Stimulated activated CD4-positive, alpha-beta T cell treated with anti-CD3 and anti-CD28 coated beads, Interleukin-12 subunit alpha, Interleukin-12 subunit beta, amount 100 ng/mL, for 4 hours (primary cell): ENCODE measurements around the gene ASAP2.

ENCODE experiments used
- DNase-seq: peaks from one replicate; pipeline ENCODE4 v3.0.0-alpha.2; 2020

ASAP2 gene

GRCh38 chr2:9410108-9410507 lies 203.5 kb downstream of the ASAP2 start:
- DNase-seq: no peak

DNA sequence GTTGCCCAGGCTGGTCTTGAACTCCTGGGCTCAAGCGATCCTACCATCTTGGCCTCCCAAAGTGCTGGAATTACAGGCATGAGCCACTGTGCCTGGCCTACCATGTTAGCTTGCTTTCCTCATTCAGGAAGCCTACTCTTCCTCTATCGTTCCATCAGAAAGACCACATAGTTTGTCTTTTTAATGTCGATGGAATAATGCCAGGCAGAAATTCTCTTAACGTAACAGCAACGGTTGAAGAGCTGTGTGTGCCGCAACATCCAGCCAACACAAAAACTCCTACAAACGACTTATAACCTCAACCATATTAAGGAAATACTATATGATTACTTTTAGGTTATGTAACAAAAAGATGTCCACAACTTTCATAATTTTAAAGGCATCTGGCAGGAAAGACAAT lies 206.2 kb downstream of the ASAP2 start:
- no peak for DNase-seq

DNA sequence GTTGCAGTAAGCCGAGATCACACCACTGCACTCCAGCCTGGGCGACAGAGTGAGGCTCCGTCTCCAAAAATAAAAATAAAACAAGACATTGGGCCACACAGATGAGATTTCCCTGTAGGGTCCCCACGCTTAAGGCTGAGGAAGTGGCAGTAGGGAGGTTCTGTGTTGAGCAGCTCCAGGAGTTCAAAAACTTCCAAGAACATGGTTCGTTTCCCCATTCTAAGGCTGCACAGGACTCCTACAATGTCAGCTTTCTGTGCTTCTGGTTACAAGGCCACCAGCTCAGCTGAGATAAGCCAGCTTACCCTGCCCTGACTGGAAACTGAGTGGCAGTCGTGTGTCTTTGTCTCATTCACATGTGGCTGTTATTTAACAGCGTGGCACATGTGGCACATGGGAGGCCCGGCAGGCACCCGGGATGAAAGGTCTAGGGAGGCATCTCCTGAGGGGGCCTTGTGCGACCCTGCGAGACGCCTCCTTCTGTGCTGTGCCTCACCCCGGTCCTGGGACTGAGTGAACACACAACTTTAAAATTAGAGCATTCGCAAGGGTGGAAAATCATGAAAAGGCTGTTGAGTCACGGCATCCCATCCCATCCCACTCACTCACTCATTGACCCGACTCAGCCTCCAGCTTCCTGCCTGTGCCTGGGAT lies 209.0 kb downstream of the ASAP2 start:
- DNase-seq: no peak

DNA sequence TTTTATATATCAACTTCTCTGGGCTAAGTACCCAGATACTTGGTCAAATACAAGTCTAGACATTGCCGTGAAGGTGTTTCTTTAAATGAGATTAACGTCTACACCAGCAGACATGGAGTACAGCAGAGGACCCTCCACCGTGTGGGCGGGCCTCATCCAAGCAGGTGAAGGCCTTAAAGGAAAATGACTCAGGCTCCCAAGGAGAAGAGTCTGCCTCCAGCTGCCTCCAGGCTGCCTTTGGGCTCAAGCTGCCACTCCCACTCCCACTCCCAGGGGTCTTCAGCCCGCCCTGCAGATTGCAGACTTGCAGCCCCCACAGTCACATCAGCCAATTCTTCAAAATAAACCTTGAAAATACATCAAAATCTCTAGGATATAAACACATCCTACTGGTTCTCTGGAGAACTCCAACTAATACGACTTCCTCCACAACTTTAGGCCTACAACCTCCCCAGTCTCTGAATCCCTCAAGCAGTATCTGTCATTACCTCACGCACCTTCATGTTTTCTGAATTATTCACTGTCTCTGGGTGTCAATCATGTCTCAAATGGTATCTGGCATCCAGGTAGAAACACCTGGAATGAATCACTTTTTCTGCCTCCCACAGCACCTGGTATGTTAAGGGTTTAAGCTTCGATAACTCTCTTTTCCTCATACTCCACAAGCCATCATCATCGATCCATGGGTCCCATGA lies 209.8 kb downstream of the ASAP2 start:
- no peak for DNase-seq

- DNase-seq: no peak
Observed at GRCh38 chr2:9416962-9417316, 210.3 kb downstream of the ASAP2 start.

GRCh38 chr2:9417725-9418124 lies 211.1 kb downstream of the ASAP2 start:
- no peak for DNase-seq

DNA sequence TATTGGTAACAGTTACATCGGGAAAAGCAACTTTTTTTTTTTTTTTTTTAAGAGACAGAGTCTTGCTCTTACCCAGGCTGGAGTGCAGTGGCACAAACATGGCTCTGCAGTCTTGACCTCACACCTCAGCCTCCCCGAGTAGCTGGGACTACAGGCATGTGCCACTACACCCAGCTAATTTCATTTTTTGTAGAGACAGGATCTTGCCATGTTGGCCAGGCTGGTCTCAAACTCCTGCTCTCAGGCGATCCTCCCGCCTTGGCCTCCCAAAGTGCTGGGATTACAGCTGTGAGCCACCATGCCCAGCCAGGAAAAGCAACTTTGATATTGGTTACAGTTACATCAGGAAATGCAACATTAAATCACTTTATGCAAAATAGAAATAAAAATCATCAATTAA lies 212.1 kb downstream of the ASAP2 start:
- DNase-seq: no peak

GRCh38 chr2:9419541-9419940 lies 212.9 kb downstream of the ASAP2 start:
- no peak for DNase-seq

DNA sequence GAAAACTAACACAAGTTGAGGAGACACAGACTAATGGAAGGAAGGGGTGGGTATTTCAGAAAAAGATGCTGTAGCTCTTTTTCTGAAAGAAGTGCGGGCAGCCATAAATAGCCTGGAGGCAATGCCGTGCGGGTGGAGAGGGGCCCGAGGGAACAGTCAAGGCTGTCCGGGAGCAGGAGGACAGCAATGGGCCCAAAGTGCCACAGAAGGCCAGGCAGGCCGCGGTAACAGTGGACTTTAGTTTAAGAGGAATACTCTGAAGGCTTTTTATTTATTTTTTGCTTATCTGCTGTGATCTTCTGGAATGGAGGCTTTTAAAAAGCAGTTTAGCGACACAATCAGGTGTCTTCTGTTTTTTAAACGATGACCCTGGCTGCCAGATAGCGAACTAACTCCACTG lies 213.9 kb downstream of the ASAP2 start:
- DNase-seq: no peak

GRCh38 chr2:9422321-9423099 lies 215.9 kb downstream of the ASAP2 start:
- peak; percentile 31 for DNase-seq

GRCh38 chr2:9423100-9423921 lies 216.7 kb downstream of the ASAP2 start, which contains the start of the genes CPSF3 and ITGB1BP1:
CPSF3 (plus strand) TSS chr2:9423654; CDS start chr2:9423774, 120 bp downstream.
ITGB1BP1 (minus strand) TSS chr2:9423528; CDS start chr2:9418697, 4,831 bp downstream.
- peak; percentile 96 for DNase-seq

DNA sequence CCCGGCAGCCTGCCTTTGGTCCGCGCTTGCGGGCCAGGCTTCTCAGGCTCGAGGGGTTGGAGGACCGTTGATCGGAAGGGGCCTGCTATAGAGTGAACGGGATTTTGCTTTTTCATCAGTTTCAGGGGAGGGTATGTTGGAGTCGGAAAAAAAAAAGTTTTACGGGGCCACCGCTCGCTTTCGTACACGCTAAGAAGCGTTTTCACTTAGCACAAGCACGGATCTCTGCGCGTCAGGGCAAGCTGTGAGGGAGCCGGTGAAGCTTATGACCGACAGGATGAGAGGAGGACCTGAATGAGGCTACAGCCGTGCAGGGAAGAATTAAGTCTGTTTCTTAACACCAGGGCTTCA lies 217.3 kb downstream of the ASAP2 start:
- peak; percentile 27 for DNase-seq

- no peak for DNase-seq
Observed at GRCh38 chr2:9424447-9425164, 218.0 kb downstream of the ASAP2 start.

GRCh38 chr2:9428965-9429577 lies 222.5 kb downstream of the ASAP2 start:
- no peak for DNase-seq

DNA sequence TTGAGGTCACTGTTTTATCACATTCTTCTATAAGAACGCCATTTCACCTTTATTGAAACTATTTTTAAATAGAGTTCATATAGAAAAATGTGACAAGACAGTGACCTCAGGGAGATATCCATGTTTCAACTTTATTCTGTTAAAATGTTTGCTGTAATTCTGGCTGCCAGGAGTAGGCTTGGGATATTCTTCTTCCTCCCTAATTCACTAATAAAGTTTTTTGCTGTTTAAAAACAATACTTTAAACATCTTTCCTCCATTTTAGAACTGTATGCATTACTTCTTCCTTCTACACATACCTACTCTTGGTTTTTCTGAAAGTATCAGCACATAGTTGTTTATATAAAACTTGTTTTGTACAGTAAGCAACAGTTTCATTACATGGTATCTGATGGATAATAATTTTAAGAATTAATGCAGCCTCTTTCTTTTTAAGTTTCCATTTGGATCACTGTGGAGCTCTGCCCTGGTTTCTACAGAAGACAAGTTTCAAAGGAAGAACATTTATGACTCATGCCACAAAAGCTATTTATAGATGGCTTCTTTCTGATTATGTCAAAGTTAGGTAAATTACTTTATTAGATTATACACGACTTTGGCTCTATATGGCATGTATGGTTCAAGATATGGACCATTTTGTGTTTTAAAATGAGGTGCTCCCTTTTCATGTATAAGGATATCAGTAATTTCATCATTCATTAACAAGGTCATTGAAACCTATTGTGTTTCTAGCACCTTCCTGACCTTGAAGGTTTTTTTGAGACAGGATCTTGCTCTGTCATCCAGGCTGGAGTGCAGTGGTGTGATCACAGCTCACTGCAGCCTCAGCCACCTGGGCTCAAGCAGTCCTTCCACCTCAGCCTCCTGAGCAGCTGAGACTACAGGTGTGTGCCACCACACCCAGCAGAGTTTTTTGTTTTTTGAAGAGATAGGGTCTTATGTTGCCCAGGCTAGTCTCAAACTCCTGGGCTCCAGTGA lies 224.0 kb downstream of the ASAP2 start:
- DNase-seq: no peak

DNA sequence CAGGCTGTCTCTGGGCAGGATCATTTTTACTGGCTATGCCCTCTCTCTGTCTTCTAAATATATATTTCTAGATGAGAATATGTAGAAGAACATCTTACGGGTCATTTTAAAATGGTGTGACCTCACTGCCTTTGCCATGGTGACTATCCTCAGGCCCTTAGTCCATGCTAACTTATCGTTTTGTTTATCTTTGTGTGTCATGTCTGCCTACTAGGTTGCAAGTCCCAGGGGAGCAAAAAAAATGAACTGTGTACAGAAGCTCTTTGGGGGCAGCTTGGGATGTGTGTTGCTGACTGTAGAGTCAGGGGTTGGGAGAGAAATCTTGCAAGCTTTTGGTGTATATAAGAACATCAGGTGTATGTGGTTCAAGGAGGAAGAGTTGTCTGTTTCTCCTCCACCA lies 227.9 kb downstream of the ASAP2 start:
- no peak for DNase-seq

- DNase-seq: no peak
Observed at GRCh38 chr2:9439536-9439935, 232.9 kb downstream of the ASAP2 start.

- DNase-seq: no peak
Observed at GRCh38 chr2:9440058-9440727, 233.6 kb downstream of the ASAP2 start.

DNA sequence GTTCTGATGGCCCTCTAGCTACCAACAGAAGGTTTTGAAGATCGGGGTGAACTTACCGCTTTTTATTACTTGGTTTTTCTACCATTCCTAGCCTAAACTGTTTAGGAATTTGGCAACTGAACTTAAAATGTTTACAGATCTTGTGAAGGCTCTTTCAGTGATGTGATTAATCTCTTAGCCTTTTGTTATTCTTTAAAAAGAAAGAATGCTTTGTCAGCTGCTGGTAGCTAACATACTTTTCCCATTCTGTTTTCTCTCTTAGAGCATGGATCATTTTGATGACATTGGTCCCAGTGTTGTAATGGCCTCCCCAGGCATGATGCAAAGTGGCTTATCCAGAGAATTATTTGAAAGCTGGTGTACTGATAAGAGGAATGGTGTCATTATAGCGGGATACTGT lies 234.9 kb downstream of the ASAP2 start:
- no peak for DNase-seq

DNA sequence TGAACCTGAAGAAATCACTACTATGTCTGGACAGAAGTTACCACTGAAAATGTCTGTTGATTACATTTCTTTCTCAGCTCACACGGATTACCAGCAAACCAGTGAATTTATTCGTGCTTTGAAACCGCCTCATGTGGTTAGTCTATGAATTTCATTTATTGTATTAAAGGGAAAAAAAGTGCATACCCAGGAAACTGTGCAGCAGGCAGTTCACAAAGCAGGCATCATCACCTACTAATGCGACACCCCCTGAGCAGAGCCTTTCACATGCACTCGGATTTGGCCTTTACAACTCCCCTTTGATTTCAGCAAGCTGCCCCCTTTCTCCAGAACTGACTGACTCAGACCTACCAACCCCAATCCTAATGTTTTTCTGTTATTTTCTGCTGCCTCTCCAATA lies 236.9 kb downstream of the ASAP2 start:
- DNase-seq: no peak
